HCT116 (cell line): ENCODE measurements around the gene AGBL1. TPM values are rescaled to one million over a fixed set of nuclear protein-coding genes. Genes with fewer than 3 reads are reported as not detected.

Experiments
- ATAC-seq: fragments of 200-7000 bp; cut with Tn5 transposase; 2 replicates; pipeline ENCODE4 v1.9.1; 2020; ENCODE audit warnings: mild to moderate bottlenecking, moderate library complexity
- BruUV-seq: library from RNA; stranded (reverse); fragments of 400-500 nt; replicated peaks from 2 replicates; lab custom pipeline; 2021; lab: Mats Ljungman, UMichigan
- CTCF ChIA-PET: fragments of 300-600 bp; sonication (Branson Sonifier 250); formaldehyde crosslinking; loops from one replicate; lab custom pipeline; 2021; ENCODE audit warnings: antibody characterized with exemption; lab: Charles Lee
- POLR2A ChIA-PET: fragments of 300-600, 350-600 bp; sonication (Branson Sonifier 250); formaldehyde crosslinking; loops from one replicate; lab custom pipeline; 2021; ENCODE audit warnings: antibody characterized with exemption; lab: Charles Lee
- RAD21 ChIA-PET, 2 experiments: fragments of 300-600 bp; sonication (Branson Sonifier 250); formaldehyde crosslinking; loops; one replicate each; lab custom pipeline; 2023; ENCODE audit warnings: low total read pairs in 2 of 2; ENCODE audit not compliant: uncharacterized antibody in 2 of 2, unreplicated experiment in 2 of 2, low non-redundant PET in 1 of 2; lab: Charles Lee
- DNase-seq: peaks from one replicate; pipeline ENCODE4 v3.0.0-alpha.2; 2010; ENCODE audit warnings: low read depth, low spot score
- H2AFZ ChIP-seq: fragments of 200-600 bp; shearing (Covaris generic), sonication (generic); 2 replicates; pipeline ENCODE4 v1.6.1; 2017; ENCODE audit warnings: low read depth, mixed run types, mixed read lengths, antibody characterized with exemption, low read length; ENCODE audit not compliant: poor library complexity, severe bottlenecking
- H3K27ac ChIP-seq: 2 replicates; pipeline ENCODE4 v1.5.1; 2012; ENCODE audit warnings: low read depth, low read length
- H3K27me3 ChIP-seq: fragments of 200-600 bp; sonication (generic); 2 replicates; pipeline ENCODE4 v1.6.1; 2016; ENCODE audit warnings: mixed run types, low read length, mixed read lengths; ENCODE audit not compliant: insufficient read depth
- H3K36me3 ChIP-seq, 2 experiments: fragments of 200-500 bp in 1 of 2; fragments of 200-600 bp in 1 of 2; sonication (Bioruptor generic) in 1 of 2; sonication (generic) in 1 of 2; 2 replicates each; pipeline versions ENCODE4 v1.5.1 to v1.6.1; 2014 to 2016; ENCODE audit warnings: low read length in 2 of 2, inconsistent platforms in 1 of 2, mixed read lengths in 1 of 2, mixed run types in 1 of 2; ENCODE audit not compliant: insufficient read depth in 2 of 2, control insufficient read depth in 1 of 2
- H3K4me1 ChIP-seq, 2 experiments: fragments of 200-600 bp in 1 of 2; sonication (generic) in 1 of 2; 2 replicates each; pipeline versions ENCODE4 v1.5.1 to v1.6.1; 2012 to 2017; ENCODE audit warnings: low read length in 2 of 2, inconsistent platforms in 1 of 2, mild to moderate bottlenecking in 1 of 2, mixed read lengths in 1 of 2, mixed run types in 1 of 2, moderate library complexity in 1 of 2; ENCODE audit not compliant: insufficient read depth in 2 of 2, control insufficient read depth in 1 of 2
- H3K4me2 ChIP-seq: fragments of 200-600 bp; sonication (generic); 2 replicates; pipeline ENCODE4 v1.6.1; 2017; ENCODE audit warnings: mixed run types, low read length, mixed read lengths
- H3K4me3 ChIP-seq, 2 experiments: fragments of 200-600 bp in 1 of 2; sonication (generic) in 1 of 2; replicated peaks in 1 of 2; 2 replicates each; pipeline ENCODE4 v1.5.1; 2011 to 2016; ENCODE audit warnings: low read length in 2 of 2, control low read depth in 1 of 2, low read depth in 1 of 2, mild to moderate bottlenecking in 1 of 2, mixed read lengths in 1 of 2, mixed run types in 1 of 2
- H3K79me2 ChIP-seq: fragments of 200-600 bp; sonication (generic); 2 replicates; pipeline ENCODE4 v1.6.1; 2017; ENCODE audit warnings: mild to moderate bottlenecking, mixed run types, low read length, moderate library complexity, mixed read lengths; ENCODE audit not compliant: insufficient read depth
- H3K9ac ChIP-seq: fragments of 200-600 bp; sonication (generic); 2 replicates; pipeline ENCODE4 v1.6.1; 2016; ENCODE audit warnings: low read length, mixed read lengths
- H3K9me2 ChIP-seq: fragments of 200-600 bp; sonication (generic), shearing (Covaris generic); 2 replicates; pipeline ENCODE4 v1.6.1; 2017; ENCODE audit warnings: mixed run types, mild to moderate bottlenecking, moderate library complexity; ENCODE audit not compliant: insufficient read depth
- H3K9me3 ChIP-seq, 2 experiments: fragments of 200-500 bp in 1 of 2; fragments of 200-600 bp in 1 of 2; sonication (Bioruptor generic) in 1 of 2; sonication (generic) in 1 of 2; 2 replicates each; pipeline ENCODE4 v1.6.1; 2014 to 2017; ENCODE audit warnings: low read length in 2 of 2, mixed read lengths in 2 of 2, inconsistent platforms in 1 of 2, low read depth in 1 of 2, mild to moderate bottlenecking in 1 of 2, mixed run types in 1 of 2, moderate library complexity in 1 of 2; ENCODE audit not compliant: control insufficient read depth in 1 of 2, insufficient read depth in 1 of 2
- H4K20me1 ChIP-seq: fragments of 200-600 bp; sonication (generic), shearing (Covaris generic); 2 replicates; pipeline ENCODE4 v1.6.1; 2017; ENCODE audit warnings: mixed run types, mild to moderate bottlenecking, moderate library complexity; ENCODE audit not compliant: insufficient read depth
- CBX3 ChIP-seq: IDR thresholded peaks from 2 replicates; pipeline ENCODE4 v1.6.1; 2012; ENCODE audit warnings: low read depth
- SP1 ChIP-seq: IDR thresholded peaks from 2 replicates; pipeline ENCODE4 v1.6.1; 2012; ENCODE audit warnings: low read depth
- YY1 ChIP-seq: IDR thresholded peaks from 2 replicates; pipeline ENCODE4 v1.6.1; 2011; ENCODE audit warnings: low read length, low read depth, moderate library complexity, mild to moderate bottlenecking; ENCODE audit not compliant: insufficient replicate concordance; ENCODE audit errors: extremely low read depth
- intact Hi-C: fragments of 100-400 bp; cut with micrococcal nuclease; formaldehyde crosslinking; loops from 2 replicates; pipeline ENCODE4 v1.10.0; 2022
- total RNA-seq: library from RNA; stranded (reverse); gene quantifications from one replicate; pipeline ENCODE4 v1.2.1, GENCODE V29; 2021; ENCODE audit not compliant: unreplicated experiment
- TF ChIP-seq, protein P1 (sequence below): IDR thresholded peaks from 2 replicates; pipeline ENCODE4 v1.6.1; 2011; ENCODE audit warnings: mild to moderate bottlenecking, low read length, moderate library complexity; ENCODE audit not compliant: insufficient replicate concordance; ENCODE audit errors: extremely low read depth
- TF ChIP-seq, protein P2 (sequence below), 3 experiments: fragments of 200-600 bp in 1 of 3; sonication (generic) in 1 of 3; IDR thresholded peaks in 2 of 3; conservative IDR thresholded peaks in 1 of 3; 2 replicates each; pipeline ENCODE4 v1.5.1; 2012 to 2017; ENCODE audit warnings: low read depth in 2 of 3, low read length in 2 of 3, antibody characterized with exemption in 1 of 3, borderline replicate concordance in 1 of 3, control low read depth in 1 of 3, mild to moderate bottlenecking in 1 of 3, mixed read lengths in 1 of 3, mixed run types in 1 of 3, moderate library complexity in 1 of 3; ENCODE audit not compliant: insufficient read depth in 1 of 3
- TF ChIP-seq, protein P3 (sequence below): IDR thresholded peaks from 2 replicates; pipeline ENCODE4 v1.6.1; 2012

AGBL1 gene
- total RNA-seq, 1 experiment from 2014 or later, result not detected

DNA sequence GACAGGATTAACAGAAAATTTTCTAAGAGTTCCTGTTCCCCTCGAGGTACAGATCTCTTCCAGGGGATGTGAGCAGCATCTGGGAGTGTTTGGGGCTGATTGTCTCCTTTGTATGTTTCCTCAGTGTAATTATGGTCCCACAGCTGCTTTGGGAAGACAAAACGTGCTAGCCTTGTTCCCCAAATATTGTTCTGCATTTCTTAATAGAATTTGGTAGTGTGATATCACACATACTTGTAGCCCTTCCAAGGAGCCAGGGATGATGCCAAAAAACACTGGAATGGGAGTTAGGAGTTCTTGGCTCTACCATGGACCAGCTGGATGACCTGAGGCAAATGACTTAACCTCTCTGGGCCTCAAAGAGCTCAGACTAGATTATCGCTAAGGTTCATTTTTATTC, 19.0 kb upstream of the AGBL1 start (continued):
- TF ChIP-seq, protein P1, sequence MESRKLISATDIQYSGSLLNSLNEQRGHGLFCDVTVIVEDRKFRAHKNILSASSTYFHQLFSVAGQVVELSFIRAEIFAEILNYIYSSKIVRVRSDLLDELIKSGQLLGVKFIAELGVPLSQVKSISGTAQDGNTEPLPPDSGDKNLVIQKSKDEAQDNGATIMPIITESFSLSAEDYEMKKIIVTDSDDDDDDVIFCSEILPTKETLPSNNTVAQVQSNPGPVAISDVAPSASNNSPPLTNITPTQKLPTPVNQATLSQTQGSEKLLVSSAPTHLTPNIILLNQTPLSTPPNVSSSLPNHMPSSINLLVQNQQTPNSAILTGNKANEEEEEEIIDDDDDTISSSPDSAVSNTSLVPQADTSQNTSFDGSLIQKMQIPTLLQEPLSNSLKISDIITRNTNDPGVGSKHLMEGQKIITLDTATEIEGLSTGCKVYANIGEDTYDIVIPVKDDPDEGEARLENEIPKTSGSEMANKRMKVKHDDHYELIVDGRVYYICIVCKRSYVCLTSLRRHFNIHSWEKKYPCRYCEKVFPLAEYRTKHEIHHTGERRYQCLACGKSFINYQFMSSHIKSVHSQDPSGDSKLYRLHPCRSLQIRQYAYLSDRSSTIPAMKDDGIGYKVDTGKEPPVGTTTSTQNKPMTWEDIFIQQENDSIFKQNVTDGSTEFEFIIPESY, result no peak

DNA sequence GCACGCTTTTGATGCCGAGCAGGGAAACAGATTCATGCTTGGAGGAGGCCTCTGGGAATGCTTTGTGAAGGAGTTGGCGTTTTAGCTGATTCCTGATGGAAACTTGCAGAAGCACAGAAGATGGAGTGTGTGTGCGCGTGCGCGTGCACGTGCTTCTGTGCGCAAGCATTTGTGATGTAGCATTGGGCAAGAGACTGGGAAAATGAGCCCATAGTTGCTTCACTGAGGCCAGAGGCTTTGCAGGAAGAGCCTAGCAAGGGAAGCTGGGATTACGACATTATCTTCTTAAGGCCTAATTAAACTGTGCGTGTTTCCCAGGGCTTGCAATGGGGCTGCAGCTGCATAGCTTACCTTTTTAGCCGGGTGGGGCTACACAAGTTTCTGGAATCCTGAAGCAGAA, 18.1 kb upstream of the AGBL1 start:
- H4K20me1 ChIP-seq, result no peaks in the 10 kb centered on the region
- H3K27me3 ChIP-seq, result peaks cover 6% of the 10 kb centered on the region; the same call in 1 of the 2 replicates
- no peak overlapping the region for H3K4me3 ChIP-seq
- RAD21 ChIA-PET, result no interaction called here
- H3K27ac ChIP-seq, result no peak overlapping the region
- ATAC-seq (no peak), DNase-seq (no peak)
- no peaks in the 10 kb centered on the region for H3K9me3 ChIP-seq
- BruUV-seq, result no TSS peak
- CTCF ChIA-PET, result no interaction called here
- no peak overlapping the region for H2AFZ ChIP-seq
- no peaks in the 10 kb centered on the region for H3K9me2 ChIP-seq
- no peaks in the 10 kb centered on the region for H3K4me1 ChIP-seq
- no peaks in the 10 kb centered on the region for H3K79me2 ChIP-seq
- POLR2A ChIA-PET, result no interaction called here
- TF ChIP-seq, protein P2, sequence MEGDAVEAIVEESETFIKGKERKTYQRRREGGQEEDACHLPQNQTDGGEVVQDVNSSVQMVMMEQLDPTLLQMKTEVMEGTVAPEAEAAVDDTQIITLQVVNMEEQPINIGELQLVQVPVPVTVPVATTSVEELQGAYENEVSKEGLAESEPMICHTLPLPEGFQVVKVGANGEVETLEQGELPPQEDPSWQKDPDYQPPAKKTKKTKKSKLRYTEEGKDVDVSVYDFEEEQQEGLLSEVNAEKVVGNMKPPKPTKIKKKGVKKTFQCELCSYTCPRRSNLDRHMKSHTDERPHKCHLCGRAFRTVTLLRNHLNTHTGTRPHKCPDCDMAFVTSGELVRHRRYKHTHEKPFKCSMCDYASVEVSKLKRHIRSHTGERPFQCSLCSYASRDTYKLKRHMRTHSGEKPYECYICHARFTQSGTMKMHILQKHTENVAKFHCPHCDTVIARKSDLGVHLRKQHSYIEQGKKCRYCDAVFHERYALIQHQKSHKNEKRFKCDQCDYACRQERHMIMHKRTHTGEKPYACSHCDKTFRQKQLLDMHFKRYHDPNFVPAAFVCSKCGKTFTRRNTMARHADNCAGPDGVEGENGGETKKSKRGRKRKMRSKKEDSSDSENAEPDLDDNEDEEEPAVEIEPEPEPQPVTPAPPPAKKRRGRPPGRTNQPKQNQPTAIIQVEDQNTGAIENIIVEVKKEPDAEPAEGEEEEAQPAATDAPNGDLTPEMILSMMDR (IDR thresholded peaks at IDR 0.05 in 2 of 3, conservative IDR thresholded peaks at IDR 0.05 in 1 of 3; ENCODE audit: borderline replicate concordance in 1 of 3, insufficient read depth in 1 of 3, low read depth in 2 of 3, low read length in 2 of 3), result no peak
- TF ChIP-seq YY1 (no peak), SP1 (no peak), CBX3 (no peak)
- TF ChIP-seq, protein P3, sequence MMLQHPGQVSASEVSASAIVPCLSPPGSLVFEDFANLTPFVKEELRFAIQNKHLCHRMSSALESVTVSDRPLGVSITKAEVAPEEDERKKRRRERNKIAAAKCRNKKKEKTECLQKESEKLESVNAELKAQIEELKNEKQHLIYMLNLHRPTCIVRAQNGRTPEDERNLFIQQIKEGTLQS, result no peak
- TF ChIP-seq, protein P1, result no peak
- no peak overlapping the region for H3K4me2 ChIP-seq
- intact Hi-C loops, result no loop called here
- H3K9ac ChIP-seq, result no peak overlapping the region
- no peaks in the 10 kb centered on the region for H3K36me3 ChIP-seq
